Measurements from ENCODE around the gene AHCTF1.

GRCh38 chr1:246790364-246790763, 141.4 kb downstream of the AHCTF1 start:
- TF ChIP-seq, protein P1, sequence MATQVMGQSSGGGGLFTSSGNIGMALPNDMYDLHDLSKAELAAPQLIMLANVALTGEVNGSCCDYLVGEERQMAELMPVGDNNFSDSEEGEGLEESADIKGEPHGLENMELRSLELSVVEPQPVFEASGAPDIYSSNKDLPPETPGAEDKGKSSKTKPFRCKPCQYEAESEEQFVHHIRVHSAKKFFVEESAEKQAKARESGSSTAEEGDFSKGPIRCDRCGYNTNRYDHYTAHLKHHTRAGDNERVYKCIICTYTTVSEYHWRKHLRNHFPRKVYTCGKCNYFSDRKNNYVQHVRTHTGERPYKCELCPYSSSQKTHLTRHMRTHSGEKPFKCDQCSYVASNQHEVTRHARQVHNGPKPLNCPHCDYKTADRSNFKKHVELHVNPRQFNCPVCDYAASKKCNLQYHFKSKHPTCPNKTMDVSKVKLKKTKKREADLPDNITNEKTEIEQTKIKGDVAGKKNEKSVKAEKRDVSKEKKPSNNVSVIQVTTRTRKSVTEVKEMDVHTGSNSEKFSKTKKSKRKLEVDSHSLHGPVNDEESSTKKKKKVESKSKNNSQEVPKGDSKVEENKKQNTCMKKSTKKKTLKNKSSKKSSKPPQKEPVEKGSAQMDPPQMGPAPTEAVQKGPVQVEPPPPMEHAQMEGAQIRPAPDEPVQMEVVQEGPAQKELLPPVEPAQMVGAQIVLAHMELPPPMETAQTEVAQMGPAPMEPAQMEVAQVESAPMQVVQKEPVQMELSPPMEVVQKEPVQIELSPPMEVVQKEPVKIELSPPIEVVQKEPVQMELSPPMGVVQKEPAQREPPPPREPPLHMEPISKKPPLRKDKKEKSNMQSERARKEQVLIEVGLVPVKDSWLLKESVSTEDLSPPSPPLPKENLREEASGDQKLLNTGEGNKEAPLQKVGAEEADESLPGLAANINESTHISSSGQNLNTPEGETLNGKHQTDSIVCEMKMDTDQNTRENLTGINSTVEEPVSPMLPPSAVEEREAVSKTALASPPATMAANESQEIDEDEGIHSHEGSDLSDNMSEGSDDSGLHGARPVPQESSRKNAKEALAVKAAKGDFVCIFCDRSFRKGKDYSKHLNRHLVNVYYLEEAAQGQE (IDR thresholded peaks at IDR 0.05; ENCODE audit: insufficient read depth in 1 of 2, low read depth in 2 of 2, low read length in 2 of 2), result no peak
- TF ChIP-seq TAF1 (IDR thresholded peaks at IDR 0.05; ENCODE audit: borderline replicate concordance, insufficient read depth, low read length), result no peak
- TF ChIP-seq POLR2AphosphoS5 (IDR thresholded peaks at IDR 0.05; ENCODE audit: low read depth, low read length), result no peak
- TF ChIP-seq FOXP2 (optimal IDR thresholded peaks at IDR 0.05; ENCODE audit: borderline replicate concordance, extremely low read depth, extremely low read length, insufficient read depth), result no peak

Measured in PFSK-1 (cell line).